Lower leg skin (tissue), 3 donors: ENCODE data around the gene NUTM2F.
"Not testable (repeated sequence)": the region's sequence is repeated elsewhere in the genome, so short reads cannot be mapped to it uniquely, and the experiment has no call there.

Experiments used
- CTCF ChIP-seq, 3 donors: fragments of 450-650 bp; IDR thresholded peaks; one replicate each; pipeline ENCODE4 v1.5.1; 2016; ENCODE audit warnings: antibody characterized with exemption in 3 of 3, mild to moderate bottlenecking in 3 of 3, moderate library complexity in 2 of 3
- POLR2A ChIP-seq, 2 donors: fragments of 450-650 bp; IDR thresholded peaks; one replicate each; pipeline ENCODE4 v1.6.1; 2016 to 2017; ENCODE audit warnings: antibody characterized with exemption in 2 of 2, mild to moderate bottlenecking in 1 of 2, moderate library complexity in 1 of 2

- not testable (repeated sequence) for TF ChIP-seq CTCF, POLR2A (IDR thresholded peaks at IDR 0.05)
Measured at GRCh38 chr9:94364093-94364614, 35.7 kb upstream of the NUTM2F start.
